Stimulated activated CD8-positive, alpha-beta memory T cell treated with anti-CD3 and anti-CD28 coated beads, Interleukin-15, amount 100 ng/mL, for 48 hours (primary cell): Measurements from ENCODE around the gene BABAM2.
"Not testable (repeated sequence)": the region's sequence is repeated elsewhere in the genome, so short reads cannot be mapped to it uniquely, and the experiment has no call there.

Experiments used
- DNase-seq, 2 donors: peaks; one replicate each; pipeline ENCODE4 v3.0.0-alpha.2; 2020; ENCODE audit warnings: low read depth in 2 of 2

The BABAM2 gene

DNA sequence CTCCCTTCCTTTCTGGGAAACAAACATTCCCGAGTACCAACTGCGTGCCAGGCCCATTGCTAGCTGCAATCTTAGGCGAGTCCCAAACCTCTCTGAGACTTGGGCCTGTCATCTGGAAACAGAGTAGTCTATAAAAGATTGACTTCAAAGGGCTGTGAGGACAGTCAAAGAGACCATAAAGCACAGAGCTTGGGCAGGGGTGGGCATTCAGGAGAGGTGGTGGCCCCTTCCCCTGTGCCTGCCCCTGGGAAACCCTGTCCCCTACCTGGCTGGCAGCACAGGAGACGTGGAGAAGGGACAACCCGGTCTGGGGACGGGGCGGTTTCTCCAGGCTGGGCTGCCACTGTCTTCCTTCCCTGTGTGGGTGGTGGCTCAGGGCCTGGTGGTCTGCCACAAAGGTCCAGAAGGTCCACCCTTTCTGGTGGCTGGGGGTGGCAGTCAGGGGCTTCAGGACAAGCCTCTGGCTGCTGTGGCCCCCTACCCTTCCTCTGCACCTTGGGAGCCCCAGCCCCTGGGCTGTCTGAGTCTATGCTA is 468.2 kb downstream of the BABAM2 start:
- no peak for DNase-seq

DNA sequence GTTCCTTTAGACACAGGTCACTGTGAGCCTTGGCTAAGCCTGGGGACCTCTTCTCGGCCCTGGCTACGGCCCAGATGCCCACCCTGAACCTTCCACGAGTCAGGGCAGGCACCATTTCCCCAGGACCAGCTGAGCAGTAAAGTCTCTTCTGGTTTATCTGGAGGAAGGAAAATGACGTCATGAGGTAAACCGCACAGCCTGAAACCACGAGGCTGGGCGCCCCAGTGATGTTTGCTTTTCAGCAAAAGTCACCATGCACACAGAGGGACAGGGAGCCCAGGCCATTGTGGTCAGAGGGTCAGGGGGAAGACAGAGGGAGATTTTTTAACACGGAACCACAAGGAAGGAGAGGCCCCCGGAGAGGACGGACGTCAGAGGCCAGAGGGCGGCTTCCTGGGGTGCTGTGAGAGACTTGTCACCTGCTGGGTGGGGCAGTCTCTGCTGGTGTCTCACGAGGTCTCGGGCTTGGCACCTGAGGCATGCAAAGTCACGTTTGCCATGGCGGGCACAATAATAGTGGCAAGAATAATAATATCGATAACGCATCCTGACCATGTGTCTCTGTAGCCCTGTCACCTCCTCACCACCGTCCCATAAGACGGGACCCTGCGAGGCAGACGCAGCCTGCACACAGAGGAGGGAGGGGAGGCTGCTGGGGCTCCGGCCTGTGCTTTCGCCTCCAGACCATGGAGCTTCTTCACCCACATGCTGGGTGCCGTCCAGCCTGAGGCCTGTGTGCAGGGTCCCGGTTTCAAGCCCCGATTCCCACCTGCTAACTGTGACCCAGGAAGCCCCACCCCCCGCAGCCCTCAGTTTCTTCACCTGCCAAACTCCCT is 468.9 kb downstream of the BABAM2 start:
- DNase-seq = peak; percentile 76 to 85

DNA sequence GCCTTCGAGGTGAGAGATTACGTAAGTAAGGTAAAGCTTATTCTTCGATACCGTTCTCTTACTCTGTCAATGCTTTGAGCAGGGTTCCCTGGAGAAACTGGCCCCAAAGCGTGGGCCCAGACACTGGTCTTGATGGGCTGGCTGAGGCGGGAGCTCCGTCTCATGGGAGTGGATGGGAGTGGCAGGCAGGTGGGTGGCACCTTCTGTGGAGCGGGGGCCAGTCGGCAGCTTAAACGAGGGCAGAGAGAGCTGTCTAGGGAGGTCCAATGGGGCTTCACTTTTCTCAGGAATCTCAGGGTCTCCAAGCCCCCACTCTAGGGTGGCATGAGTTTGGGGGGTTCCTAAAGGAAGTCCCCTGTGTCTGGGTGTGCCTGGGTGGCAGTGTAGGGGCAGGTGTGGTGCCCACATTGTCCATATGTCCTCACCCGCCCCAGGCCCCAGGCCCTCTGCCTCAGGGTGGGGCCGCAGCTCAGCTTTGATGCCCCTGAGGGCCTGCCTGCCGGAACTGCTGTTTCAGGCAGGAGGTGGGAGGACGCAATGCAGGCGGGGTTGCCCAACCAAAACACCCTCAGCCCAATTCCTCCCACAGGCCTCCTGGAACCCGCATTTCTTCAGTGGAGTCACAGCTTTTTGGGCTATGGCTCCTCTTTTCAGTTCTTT is 469.7 kb downstream of the BABAM2 start:
- DNase-seq = no peak

DNA sequence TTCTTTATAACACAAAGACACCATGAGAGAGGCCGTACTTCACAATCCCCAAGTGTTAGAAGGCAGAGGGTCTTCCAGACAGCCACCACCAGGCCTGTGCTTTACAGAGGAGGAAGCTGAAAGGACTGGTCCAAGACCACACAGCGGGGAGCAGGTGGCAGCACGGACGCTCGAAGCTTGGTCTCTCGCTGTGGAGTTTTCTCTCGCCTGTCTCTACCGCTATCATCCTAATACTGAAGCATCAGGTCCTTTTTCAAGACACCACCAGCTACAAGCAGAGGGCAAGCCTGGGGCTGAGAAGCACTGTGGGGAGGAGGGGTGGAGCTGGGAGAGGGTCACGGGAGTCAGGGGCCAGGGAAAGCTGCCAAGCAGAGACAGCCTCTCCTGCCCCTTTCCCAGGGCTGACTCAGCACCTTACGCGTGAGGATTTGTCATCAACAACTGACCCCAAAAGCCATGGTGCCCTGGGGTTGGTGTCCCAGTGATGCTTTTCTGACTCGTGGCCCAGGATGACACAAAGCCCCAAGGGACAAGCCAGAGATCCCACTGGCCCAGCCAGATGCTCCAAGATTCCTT is 470.3 kb downstream of the BABAM2 start:
- peak in 1 of 2 donors; percentile 35 for DNase-seq

DNA sequence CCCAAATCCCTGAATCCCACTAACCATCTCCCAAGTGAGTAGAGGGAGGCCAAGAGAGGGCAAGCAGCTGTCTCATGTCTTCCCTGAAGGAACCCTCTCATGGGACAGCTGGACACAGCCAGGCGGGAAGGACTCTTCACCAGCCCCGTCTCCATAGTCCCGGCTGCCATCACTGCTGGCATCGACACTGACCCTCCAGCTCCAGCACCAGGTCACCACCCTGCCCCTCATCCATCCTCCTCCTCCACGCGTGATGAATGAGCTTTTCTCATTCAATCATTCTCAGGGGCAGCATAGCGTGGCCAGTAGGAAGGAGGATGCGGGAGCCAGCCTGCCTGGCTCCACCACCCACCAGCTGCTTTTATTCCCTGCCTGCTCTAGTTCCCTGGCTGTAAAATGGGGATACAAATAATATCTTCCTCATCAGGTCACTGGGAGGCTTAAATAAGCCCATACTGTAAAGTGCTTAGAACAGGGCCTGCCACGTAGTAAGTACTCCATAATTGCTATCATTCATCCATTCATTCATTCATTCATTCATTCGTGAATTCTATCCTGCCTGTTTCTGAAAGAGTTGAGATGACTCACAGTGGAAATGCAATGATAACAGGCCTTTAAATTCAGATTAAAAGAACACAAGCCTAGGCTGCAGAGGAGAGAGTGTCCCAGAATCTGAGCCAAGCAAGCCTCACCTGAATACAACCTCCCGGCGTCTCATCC is 471.6 kb downstream of the BABAM2 start:
- DNase-seq = no peak

DNA sequence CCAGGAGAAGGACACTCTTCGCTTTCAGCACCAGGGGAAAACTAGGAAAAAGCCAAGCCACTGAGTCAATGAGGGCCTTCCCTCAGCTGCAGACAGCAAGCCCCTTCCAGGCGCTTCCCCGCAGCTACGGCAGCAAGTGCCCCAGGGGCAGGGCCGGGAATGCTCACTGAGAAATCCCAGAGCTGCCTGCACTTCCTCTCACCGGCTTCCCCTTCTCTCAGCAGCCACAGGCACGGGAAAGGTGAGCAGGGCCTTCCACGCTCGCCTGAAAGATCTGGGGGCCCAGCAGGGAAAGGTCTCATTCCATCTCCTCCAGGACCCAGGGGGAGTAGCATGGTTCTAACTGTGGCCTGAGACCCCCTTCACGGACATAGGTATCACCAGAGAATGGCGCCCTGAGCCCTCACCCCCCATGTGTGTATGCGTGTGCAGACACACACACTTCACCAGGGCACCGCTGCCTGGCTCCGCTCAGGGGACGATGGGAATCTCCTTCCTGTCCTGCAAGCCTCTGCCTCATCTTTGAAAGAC is 472.5 kb downstream of the BABAM2 start:
- no peak for DNase-seq

DNA sequence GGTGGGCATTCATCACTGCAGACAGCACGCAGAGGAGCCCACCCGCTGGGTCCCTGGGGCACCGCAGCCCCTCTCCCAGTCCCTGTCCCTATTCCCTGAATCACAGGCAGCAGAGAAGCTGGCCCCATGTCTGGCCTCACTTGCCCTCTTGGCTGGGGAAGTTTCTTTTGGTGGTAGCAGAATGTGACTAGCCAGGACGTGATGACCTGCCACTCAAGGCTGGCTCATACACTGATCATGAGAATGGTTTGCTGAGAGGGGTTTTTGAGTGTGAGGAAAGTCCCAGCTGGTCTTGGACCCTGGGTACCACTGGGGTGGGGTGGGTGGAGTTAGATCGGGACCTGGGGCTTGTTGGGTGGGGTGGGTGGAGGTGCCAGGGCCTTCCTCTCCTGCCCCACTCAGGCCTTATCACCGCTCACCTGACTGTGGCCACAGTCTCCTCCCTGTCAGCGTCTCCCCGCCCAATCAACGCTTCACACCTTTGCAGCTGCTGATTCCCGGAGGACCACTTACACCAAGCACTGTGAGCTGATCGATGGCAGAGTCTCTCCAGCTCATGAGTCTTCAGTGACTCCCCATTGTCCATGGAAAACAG is 473.3 kb downstream of the BABAM2 start:
- DNase-seq = no peak

DNA sequence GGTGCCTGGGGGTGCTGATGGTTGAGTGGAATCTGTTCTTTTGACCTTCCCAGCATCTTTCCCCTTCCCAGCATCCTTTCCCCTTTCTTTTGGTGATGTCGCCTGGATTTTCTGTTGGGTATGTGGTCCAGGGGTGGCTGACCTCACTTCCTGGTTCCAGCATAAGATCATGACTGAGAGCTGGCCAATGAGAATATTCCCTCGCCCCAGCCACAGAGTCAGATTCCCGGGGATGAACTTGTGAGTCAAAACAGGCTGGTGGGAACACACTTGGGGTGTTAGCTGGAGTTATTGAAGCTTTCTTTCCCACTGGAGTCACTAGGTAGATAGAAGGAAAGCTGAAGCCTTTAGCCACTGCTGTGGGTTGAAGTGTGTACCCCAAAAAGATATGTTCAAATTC is 474.1 kb downstream of the BABAM2 start:
- no peak for DNase-seq

DNA sequence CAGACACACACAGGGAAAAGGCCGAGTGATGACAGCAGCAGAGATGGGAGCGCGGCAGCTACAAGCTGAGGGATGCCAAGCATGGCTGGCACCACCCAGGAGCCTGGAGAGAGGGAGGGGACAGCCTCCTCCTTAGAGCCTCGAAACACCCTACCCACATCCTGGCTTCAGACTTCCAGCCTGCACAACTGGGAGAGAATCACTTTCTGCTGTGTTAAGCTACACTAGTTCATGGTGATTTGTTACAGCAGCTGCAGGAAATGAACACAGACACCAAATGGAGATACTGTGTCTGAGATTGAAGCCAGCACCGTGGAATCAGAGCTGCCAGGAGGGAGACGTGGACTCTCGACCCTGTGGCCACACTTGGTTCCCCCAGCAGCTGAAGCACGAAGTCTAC is 474.6 kb downstream of the BABAM2 start:
- no peak for DNase-seq

DNA sequence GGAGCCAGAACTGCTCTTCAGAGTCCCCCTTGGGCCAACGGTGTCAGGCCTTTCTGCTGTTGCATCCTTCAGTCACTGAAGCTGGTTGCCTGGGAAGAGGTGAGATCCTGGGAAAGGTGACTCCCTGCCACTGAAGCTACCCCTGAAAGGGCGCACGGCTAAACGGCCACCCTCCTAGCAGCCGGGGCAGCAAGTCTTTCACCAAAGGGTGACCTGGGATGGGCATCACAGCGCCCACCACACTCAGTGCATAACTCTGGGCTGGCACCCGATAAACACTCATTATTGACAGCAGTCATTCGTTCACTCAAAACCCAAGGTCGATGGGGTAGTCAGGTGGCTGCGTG is 475.6 kb downstream of the BABAM2 start:
- DNase-seq = no peak

DNA sequence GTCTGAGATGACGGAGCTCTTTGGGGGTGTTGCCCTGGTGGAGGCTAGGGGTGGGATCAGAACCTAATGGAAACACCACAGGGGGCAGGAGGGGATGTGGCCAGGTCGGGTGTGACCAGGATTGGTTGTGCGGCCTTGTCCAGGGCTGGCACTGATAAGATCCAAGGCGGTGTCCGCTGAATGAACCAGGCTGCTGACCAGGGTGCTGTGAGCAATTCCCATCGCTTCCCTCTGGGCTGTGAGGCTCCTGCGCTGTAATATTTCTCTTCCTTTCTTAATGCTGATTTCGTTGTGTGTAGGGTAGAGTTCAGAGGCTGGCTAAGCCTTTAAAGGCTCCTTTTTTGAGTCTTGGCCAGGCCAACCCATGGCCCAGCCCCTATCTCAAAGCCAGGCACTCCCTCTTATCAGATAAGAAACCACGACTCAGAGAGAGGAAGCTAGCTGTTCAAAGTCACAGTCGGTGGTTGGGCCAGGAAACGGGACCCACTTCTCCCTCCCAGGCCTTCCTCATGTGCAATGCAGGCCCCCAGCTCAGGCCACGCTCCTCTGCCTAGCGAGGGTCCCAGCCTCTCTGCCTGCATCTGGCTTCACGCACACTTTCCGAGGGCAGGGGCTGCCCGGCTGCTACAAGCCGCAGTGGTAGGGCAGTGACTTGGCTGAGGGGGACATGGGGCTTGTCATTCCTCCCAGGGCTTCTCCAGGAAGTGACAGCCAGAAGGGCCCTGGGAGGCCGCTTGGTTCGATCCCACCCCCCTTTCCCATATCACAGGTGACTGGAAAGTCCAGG is 476.2 kb downstream of the BABAM2 start:
- peak; percentile 32 to 53 for DNase-seq

DNA sequence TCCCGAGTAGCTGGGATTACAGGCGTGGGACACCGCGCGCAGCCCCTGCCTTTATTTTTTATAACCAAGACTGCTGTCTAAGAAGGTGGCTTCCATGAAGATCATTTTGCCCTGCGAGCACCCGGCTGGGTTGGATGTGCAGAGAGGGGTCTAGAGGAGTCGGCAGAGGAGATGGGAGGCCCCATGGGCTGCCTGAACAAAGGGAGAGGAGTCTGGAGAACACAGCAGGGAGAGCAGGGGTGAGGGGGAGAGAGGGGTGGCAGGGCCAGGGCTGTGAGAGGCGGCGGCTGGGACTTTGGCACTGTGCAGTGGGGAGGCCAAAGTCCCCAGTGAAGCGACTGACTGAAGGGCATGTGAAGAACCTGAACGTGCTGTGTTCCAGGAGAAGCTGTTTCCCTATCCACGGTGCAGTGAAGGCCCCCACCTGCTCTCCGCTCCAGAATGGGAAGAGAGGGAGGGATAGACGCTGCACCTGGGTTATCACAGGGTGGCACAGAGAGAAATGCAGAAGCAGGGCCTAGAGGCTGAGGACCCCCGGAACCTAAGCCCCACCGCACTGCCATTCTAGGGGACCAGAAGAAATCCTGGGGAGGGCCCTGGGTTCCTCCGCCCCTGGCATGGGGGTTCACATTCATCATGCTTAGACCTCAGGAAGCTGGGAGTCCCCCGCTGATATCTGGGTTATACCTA is 477.3 kb downstream of the BABAM2 start:
- no peak for DNase-seq

DNA sequence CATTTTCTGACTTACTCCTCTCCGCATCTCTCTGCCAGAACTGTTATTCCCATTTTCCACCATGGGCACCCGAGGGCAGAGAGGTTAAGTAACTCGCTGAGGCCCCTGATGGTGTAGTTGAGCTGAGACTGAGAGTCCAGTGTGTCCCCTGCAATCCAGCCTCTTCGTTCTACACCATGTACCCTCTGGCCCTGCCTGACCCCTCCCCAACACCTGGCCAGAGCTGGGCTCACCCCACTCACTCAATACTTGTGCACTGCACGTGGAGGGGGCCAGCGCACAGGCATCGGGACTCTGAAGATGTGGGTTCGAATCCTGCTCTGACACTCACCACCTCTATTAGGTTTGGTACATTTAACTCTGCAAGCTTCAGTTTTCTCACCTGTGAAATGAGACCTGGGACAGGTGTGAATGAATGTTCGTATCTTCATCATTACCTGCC is 477.8 kb downstream of the BABAM2 start:
- no peak for DNase-seq

DNA sequence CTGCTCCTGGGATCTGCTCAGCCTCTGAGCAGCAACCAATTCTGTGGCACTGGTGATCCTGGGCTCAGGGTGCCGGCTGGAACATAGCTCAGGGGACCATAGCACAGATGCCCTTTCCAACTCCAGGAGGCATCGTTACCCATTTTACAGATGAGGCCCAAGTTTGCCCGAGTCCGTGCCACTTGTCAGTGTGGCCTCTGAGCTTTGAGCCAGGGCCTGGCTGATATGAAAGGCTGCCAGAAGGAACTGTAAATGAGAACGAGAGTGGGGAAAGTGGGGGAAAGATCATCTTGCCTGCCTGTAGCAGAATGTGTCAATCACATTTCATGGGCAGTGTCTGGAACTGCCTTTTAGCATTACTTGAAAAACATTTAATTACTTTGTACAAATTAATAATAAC is 478.8 kb downstream of the BABAM2 start:
- DNase-seq = no peak

DNA sequence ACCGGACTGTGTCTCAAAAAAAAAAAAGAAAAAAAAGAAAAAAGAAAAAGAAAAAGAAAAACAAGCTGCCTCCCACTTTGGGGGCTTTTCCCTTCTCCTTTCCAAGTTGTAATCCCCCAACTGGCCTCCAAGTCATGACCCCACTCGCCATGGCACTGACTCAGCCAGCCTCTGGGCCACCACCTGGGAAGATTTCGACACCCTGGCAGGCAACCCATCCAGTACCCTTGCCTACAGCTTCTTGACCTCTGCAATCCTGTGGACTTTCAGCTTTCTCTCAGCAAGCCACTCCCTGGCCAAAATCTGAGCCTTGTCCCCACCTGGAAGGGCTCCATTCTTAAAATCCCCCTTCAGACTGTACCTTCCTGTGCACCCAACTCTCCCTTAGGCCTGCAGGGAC is 479.8 kb downstream of the BABAM2 start:
- DNase-seq = no peak

DNA sequence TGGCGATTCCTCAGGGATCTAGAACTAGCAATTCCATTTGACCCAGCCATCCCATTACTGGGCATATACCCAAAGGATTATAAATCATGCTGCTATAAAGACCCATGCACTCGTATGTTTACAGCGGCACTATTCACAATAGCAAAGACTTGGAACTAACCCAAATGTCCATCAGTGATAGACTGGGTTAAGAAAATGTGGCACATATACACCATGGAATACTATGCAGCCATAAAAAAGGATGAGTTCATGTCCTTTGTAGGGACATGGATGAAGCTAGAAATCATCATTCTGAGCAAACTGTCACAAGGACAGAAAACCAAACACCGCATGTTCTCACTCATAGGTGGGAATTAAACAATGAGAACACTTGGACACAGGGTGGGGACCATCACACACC is 481.2 kb downstream of the BABAM2 start:
- not testable (repeated sequence) for DNase-seq

DNA sequence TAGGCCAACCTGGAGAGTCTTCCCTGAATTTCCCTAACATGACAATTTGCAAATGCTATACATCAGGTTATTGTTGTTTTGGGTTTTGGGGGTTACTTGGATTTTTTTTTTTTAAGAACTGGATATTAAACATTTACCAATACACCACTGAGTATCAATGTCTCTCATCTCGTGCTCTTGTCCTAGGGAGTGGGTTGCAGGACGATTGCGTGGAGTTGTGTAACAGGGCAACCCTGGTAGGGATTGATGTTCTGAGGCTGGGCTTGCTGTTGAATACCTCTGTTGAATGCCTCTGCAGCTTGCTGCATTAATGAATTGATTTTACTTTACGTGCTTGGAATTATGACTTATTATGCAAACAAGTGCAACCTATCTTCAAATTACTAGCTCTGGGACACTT is 483.3 kb downstream of the BABAM2 start:
- no peak for DNase-seq

DNA sequence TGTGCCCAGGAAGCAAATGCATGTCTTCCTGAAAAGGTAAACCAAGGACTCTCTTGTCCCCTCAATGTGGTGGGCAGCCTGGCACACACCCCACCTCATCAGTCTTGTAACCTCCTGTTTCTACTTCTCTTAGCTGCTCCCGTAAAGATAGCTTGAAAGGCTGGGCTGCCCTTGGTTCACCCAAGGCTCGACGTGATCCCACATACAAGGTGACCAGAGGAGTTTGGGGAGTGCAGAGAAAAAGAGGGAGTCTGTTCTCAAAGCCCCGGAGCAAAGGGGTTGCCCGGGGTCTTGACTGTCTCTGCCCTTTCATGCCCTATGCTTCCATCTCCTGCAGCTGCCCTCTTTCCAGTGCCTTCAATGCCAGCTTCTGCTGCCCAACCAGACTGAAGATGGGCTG is 483.8 kb downstream of the BABAM2 start:
- no peak for DNase-seq

DNA sequence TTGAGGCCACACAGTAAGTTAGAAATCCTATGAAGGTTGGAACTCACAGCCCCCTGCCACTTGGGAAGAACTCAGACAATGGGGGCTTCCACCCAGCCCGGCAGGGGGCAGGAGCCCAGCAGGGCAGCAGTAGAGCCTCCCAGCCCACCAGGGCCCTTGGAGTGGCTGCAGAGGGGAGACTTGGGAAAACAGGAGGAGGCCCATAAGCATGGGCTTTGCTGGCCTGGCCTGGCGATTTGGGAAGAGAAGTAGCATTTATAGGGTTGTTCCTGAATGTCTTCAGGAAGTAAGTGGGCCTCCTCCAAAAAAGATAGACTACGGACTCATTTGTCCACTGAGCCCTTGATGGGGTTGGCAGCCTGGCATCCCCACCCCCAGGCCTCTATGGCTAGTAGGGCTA is 484.7 kb downstream of the BABAM2 start:
- DNase-seq = no peak
